IMR-90 (cell line): Measurements from ENCODE around the gene C1orf52. TPM values are rescaled to one million over a fixed set of nuclear protein-coding genes. Genes with fewer than 3 reads are reported as not detected.

ENCODE experiments used
- ATAC-seq: fragments of 200-7000 bp; cut with Tn5 transposase; 2 replicates; pipeline ENCODE4 v1.9.1; 2020; ENCODE audit warnings: low read depth, mild to moderate bottlenecking, moderate library complexity
- BruUV-seq: library from RNA; stranded (reverse); fragments of 400-500 nt; replicated peaks from 2 replicates; lab custom pipeline; 2021; lab: Mats Ljungman, UMichigan
- CTCF ChIA-PET: fragments of 300-600 bp; formaldehyde crosslinking; extraction: SDS; loops from one replicate; lab custom pipeline; 2021; ENCODE audit warnings: antibody characterized with exemption; lab: Yijun Ruan, JAX
- POLR2A ChIA-PET: fragments of 300-600 bp; sonication (Branson Sonifier 250); formaldehyde crosslinking; loops from one replicate; lab custom pipeline; 2022; ENCODE audit warnings: antibody characterized with exemption; ENCODE audit not compliant: unreplicated experiment; lab: Charles Lee
- DNase-seq: peaks from one replicate; pipeline ENCODE4 v3.0.0; 2013
- H2AFZ ChIP-seq: replicated peaks from 2 replicates; pipeline ENCODE3; 2013; ENCODE audit warnings: low read length, mild to moderate bottlenecking; ENCODE audit not compliant: poor library complexity
- H2AK5ac ChIP-seq: 2 replicates; pipeline ENCODE4 v1.6.1; 2013; ENCODE audit warnings: low read depth, low read length, inconsistent platforms
- H2AK9ac ChIP-seq: replicated peaks from 2 replicates; pipeline ENCODE3; 2013; ENCODE audit warnings: mild to moderate bottlenecking, low read depth, low read length, moderate library complexity; ENCODE audit not compliant: poor library complexity
- H2BK120ac ChIP-seq: 2 replicates; pipeline ENCODE4 v1.6.1; 2013; ENCODE audit warnings: low read depth, low read length, inconsistent platforms
- H2BK15ac ChIP-seq: 3 replicates; pipeline ENCODE4 v1.6.1; 2013; ENCODE audit warnings: low read depth, low read length, inconsistent platforms
- H2BK20ac ChIP-seq: 2 replicates; pipeline ENCODE4 v1.6.1; 2013; ENCODE audit warnings: low read depth, mild to moderate bottlenecking, inconsistent platforms, low read length, moderate library complexity
- H2BK5ac ChIP-seq: 2 replicates; pipeline ENCODE4 v1.6.1; 2013; ENCODE audit warnings: mild to moderate bottlenecking, low read depth, low read length, inconsistent platforms; ENCODE audit not compliant: poor library complexity, severe bottlenecking
- H3K14ac ChIP-seq: replicated peaks from 2 replicates; pipeline ENCODE4 v1.6.1; 2013; ENCODE audit warnings: low read depth, low read length, inconsistent platforms
- H3K18ac ChIP-seq: 2 replicates; pipeline ENCODE4 v1.6.1; 2013; ENCODE audit warnings: low read depth, low read length, control low read depth
- H3K23ac ChIP-seq: 2 replicates; pipeline ENCODE4 v1.6.1; 2013; ENCODE audit warnings: low read depth, low read length, inconsistent platforms
- H3K27ac ChIP-seq: 2 replicates; pipeline ENCODE4 v1.5.1; 2013; ENCODE audit warnings: mild to moderate bottlenecking, control low read depth, low read length; ENCODE audit not compliant: insufficient read depth
- H3K27me3 ChIP-seq: 2 replicates; pipeline ENCODE4 v1.6.1; 2013; ENCODE audit warnings: low read length; ENCODE audit not compliant: control insufficient read depth, insufficient read depth
- H3K36me3 ChIP-seq: 2 replicates; pipeline ENCODE4 v1.6.1; 2013; ENCODE audit warnings: low read length, mixed read lengths; ENCODE audit not compliant: control insufficient read depth, insufficient read depth
- H3K4ac ChIP-seq: 2 replicates; pipeline ENCODE4 v1.6.1; 2013; ENCODE audit warnings: low read depth, low read length, inconsistent platforms
- H3K4me1 ChIP-seq: 2 replicates; pipeline ENCODE4 v1.6.1; 2013; ENCODE audit warnings: low read length, mixed read lengths; ENCODE audit not compliant: control insufficient read depth, insufficient read depth
- H3K4me2 ChIP-seq: 2 replicates; pipeline ENCODE4 v1.6.1; 2013; ENCODE audit warnings: low read depth, mild to moderate bottlenecking, control low read depth, low read length, moderate library complexity
- H3K4me3 ChIP-seq: 2 replicates; pipeline ENCODE4 v1.5.1; 2013; ENCODE audit warnings: low read depth, mild to moderate bottlenecking, control low read depth, low read length, moderate library complexity; ENCODE audit not compliant: insufficient read depth
- H3K56ac ChIP-seq: 2 replicates; pipeline ENCODE4 v1.6.1; 2013; ENCODE audit warnings: low read length, inconsistent platforms; ENCODE audit not compliant: insufficient read depth; ENCODE audit errors: extremely low read depth
- H3K79me1 ChIP-seq, 2 experiments: 2 replicates each; pipeline ENCODE4 v1.6.1; 2013; ENCODE audit warnings: low read length in 2 of 2, inconsistent platforms in 1 of 2, low read depth in 1 of 2
- H3K9ac ChIP-seq: 2 replicates; pipeline ENCODE4 v1.6.1; 2013; ENCODE audit warnings: low read depth, low read length, control low read depth
- H3K9me1 ChIP-seq: 2 replicates; pipeline ENCODE4 v1.6.1; 2013; ENCODE audit warnings: low read length, inconsistent platforms; ENCODE audit not compliant: insufficient read depth
- H3K9me3 ChIP-seq: 2 replicates; pipeline ENCODE4 v1.6.1; 2013; ENCODE audit warnings: low read length; ENCODE audit not compliant: control insufficient read depth, insufficient read depth
- H4K20me1 ChIP-seq: 2 replicates; pipeline ENCODE4 v1.6.1; 2013; ENCODE audit warnings: low read length, inconsistent platforms; ENCODE audit not compliant: insufficient read depth
- H4K5ac ChIP-seq: 2 replicates; pipeline ENCODE4 v1.6.1; 2013; ENCODE audit warnings: mild to moderate bottlenecking, low read depth, low read length, control low read depth
- H4K8ac ChIP-seq, 2 experiments: 2 replicates each; pipeline ENCODE4 v1.6.1; 2013; ENCODE audit warnings: low read depth in 2 of 2, low read length in 2 of 2, control low read depth in 1 of 2, inconsistent platforms in 1 of 2
- H4K91ac ChIP-seq: 2 replicates; pipeline ENCODE4 v1.6.1; 2013; ENCODE audit warnings: low read depth, low read length, inconsistent platforms; ENCODE audit not compliant: insufficient read depth
- CHD1 ChIP-seq: IDR thresholded peaks from 2 replicates; pipeline ENCODE4 v1.6.1; 2012; ENCODE audit warnings: low read depth, low read length, improper control_type of control experiment
- MAFK ChIP-seq: IDR thresholded peaks from 2 replicates; pipeline ENCODE4 v1.6.1; 2012; ENCODE audit warnings: low read depth, low read length, improper control_type of control experiment
- RAD21 ChIP-seq: IDR thresholded peaks from 2 replicates; pipeline ENCODE4 v1.6.1; 2012; ENCODE audit warnings: low read length, improper control_type of control experiment
- WGBS, 2 experiments: methylation state at CpG; one replicate each; pipeline versions ENCODE4 v1.1.5 to v1.1.7; 2013; ENCODE audit warnings: missing lambda C conversion rate in 2 of 2; ENCODE audit not compliant: insufficient read length in 1 of 2; ENCODE audit errors: extremely low coverage in 2 of 2; 5-methylcytosine and 5-hydroxymethylcytosine counted together
- dilution Hi-C: fragments of 300-500 bp; cut with HindIII; formaldehyde crosslinking; loops from one replicate; pipeline ENCODE4 v1.14.3; 2018; ENCODE audit warnings: low sequenced_read_pairs; ENCODE audit not compliant: unreplicated experiment
- in situ Hi-C: fragments of 300-500 bp; cut with MboI; formaldehyde crosslinking; loops from 3 replicates; pipeline ENCODE4 v1.14.3; 2019; ENCODE audit warnings: low sequenced_read_pairs, inconsistent platforms, mixed read lengths
- intact Hi-C: fragments of 100-400 bp; cut with micrococcal nuclease; formaldehyde crosslinking; loops from 2 replicates; pipeline ENCODE4 v1.10.0; 2022
- polyA plus RNA-seq, 3 experiments: library from polyadenylated mRNA; depleted of rRNA; stranded (reverse); fragments of >200 nt; gene quantifications; 2 replicates each; pipeline ENCODE4 v1.2.3, GENCODE V29; 2012; ENCODE audit warnings: low replicate concordance in 1 of 3
- total RNA-seq: library from RNA; depleted of rRNA; stranded (reverse); fragments of >200 nt; gene quantifications from 2 replicates; pipeline ENCODE4 v1.2.3, GENCODE V29; 2012
- TF ChIP-seq, protein P1 (sequence below): fragments of 150-350 bp; IDR thresholded peaks from 2 replicates; pipeline ENCODE4 v1.6.1; 2016; ENCODE audit warnings: low read depth, mild to moderate bottlenecking, low read length, moderate library complexity, borderline replicate concordance

C1orf52 gene
- total and polyA plus RNA-seq, 2 of the 4 experiments (the other 2 are of a cell fraction), result 16.3 to 33.5 TPM

DNA sequence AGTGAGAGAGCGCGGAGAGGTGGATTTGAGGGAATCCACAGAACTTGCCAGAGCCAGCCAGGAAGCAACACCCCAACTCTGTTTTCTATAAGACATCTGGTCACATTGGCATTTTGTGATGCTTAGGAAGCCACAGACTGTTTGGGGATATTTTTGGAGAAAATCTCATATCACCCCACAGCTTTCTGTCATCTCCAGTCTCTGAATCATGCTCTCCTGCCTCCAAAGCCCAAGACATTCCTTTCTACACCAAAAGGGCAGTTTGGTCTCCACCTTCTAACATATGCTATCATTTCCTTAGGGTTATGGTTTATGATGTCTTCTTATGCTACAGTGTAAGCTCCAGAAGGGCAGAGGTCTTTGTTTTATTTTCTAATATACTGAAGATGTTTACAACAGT is 31.4 kb upstream of the C1orf52 start:
- Histone ChIP-seq H2BK5ac (peak overlapping the region; percentile 12), H2BK120ac (0 out of 2 replicates have a peak overlapping the region, but pooled peaks have one; percentile 17), H3K23ac (peak overlapping the region; percentile 55; the same call in 1 of the 2 replicates), H3K4me1 (peaks cover 13% of the 10 kb centered on the region), H3K4me2 (peak overlapping the region; percentile 38; the same call in 1 of the 2 replicates), H3K79me1 (no peaks in the 10 kb centered on the region; a peak in 1 of 4 replicates), H3K18ac (peak overlapping the region; percentile 14; the same call in 1 of the 2 replicates), H4K20me1 (no peaks in the 10 kb centered on the region), H3K9me1 (peaks cover 6% of the 10 kb centered on the region; the same call in 1 of the 2 replicates), H3K4me3 (no peak overlapping the region), H3K4ac (peak overlapping the region; percentile 58; the same call in 1 of the 2 replicates), H2BK20ac (peak overlapping the region; percentile 35; the same call in 1 of the 2 replicates), H2AK5ac (peak overlapping the region; percentile 63; the same call in 1 of the 2 replicates), H3K36me3 (no peaks in the 10 kb centered on the region), H3K27me3 (no peaks in the 10 kb centered on the region), H2AK9ac (no peak overlapping the region), H4K8ac (peak overlapping the region in 1 of 2 experiments; percentile 33; a peak in 2 of 4 replicates), H4K5ac (peak overlapping the region; percentile 67; the same call in 1 of the 2 replicates), H3K9me3 (no peaks in the 10 kb centered on the region), H3K56ac (no peak overlapping the region), H2BK15ac (peak overlapping the region; percentile 43; the same call in 1 of the 3 replicates), H4K91ac (peak overlapping the region; percentile 13; the same call in 1 of the 2 replicates), H2AFZ (no peak overlapping the region), H3K9ac (no peak overlapping the region), H3K14ac (peak overlapping the region; percentile 18; the same call in 1 of the 2 replicates), H3K27ac (no peak overlapping the region)
- dilution Hi-C loops (no loop called here), intact Hi-C loops (no loop called here), in situ Hi-C loops (no loop called here)
- BruUV-seq, result no TSS peak
- no CpG with 5 or more reads among the region's 2 CpGs for WGBS, 2 experiments
- ChIA-PET CTCF (no interaction called here), POLR2A (no interaction called here)
- DNase-seq (no peak), ATAC-seq (peak; percentile 47)
- TF ChIP-seq RAD21 (no peak), CHD1 (no peak), MAFK (no peak)
- TF ChIP-seq, protein P1, sequence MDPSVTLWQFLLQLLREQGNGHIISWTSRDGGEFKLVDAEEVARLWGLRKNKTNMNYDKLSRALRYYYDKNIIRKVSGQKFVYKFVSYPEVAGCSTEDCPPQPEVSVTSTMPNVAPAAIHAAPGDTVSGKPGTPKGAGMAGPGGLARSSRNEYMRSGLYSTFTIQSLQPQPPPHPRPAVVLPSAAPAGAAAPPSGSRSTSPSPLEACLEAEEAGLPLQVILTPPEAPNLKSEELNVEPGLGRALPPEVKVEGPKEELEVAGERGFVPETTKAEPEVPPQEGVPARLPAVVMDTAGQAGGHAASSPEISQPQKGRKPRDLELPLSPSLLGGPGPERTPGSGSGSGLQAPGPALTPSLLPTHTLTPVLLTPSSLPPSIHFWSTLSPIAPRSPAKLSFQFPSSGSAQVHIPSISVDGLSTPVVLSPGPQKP, result no peak
